H9 (cell line): ENCODE results near the gene CDH24. TPM values are rescaled to one million over a fixed set of nuclear protein-coding genes. Genes with fewer than 3 reads are reported as not detected.
A peak's percentile ranks its signal among the peaks of the same experiment; 100 is the strongest.
"Not testable (repeated sequence)": the region's sequence is repeated elsewhere in the genome, so short reads cannot be mapped to it uniquely, and the experiment has no call there.

ENCODE experiments used
- DNase-seq: peaks from one replicate; pipeline ENCODE4 v3.0.0-alpha.2; 2017
- H2AFZ ChIP-seq: one replicate; pipeline ENCODE4 v1.6.1; 2013; ENCODE audit warnings: mild to moderate bottlenecking, low read length, control low read depth, moderate library complexity
- H2AK5ac ChIP-seq: 2 replicates; pipeline ENCODE4 v1.6.1; 2013; ENCODE audit warnings: low read length, control low read depth, mixed read lengths; ENCODE audit not compliant: insufficient read length
- H2BK120ac ChIP-seq: one replicate; pipeline ENCODE4 v1.6.1; 2013; ENCODE audit warnings: low read depth, mild to moderate bottlenecking, low read length, control low read depth, inconsistent platforms; ENCODE audit not compliant: poor library complexity, severe bottlenecking
- H2BK12ac ChIP-seq: 2 replicates; pipeline ENCODE4 v1.6.1; 2013; ENCODE audit warnings: low read length, control low read depth, mixed read lengths, low read depth; ENCODE audit not compliant: insufficient read length
- H2BK15ac ChIP-seq: 2 replicates; pipeline ENCODE4 v1.6.1; 2013; ENCODE audit warnings: low read depth, low read length, control low read depth
- H2BK20ac ChIP-seq: one replicate; pipeline ENCODE4 v1.6.1; 2013; ENCODE audit warnings: low read depth, mild to moderate bottlenecking, low read length, control low read depth, inconsistent platforms; ENCODE audit not compliant: poor library complexity, severe bottlenecking
- H2BK5ac ChIP-seq: 2 replicates; pipeline ENCODE4 v1.6.1; 2013; ENCODE audit warnings: low read length, control low read depth, mixed read lengths; ENCODE audit not compliant: insufficient read length
- H3K14ac ChIP-seq: 2 replicates; pipeline ENCODE4 v1.6.1; 2013; ENCODE audit warnings: low read length, control low read depth; ENCODE audit not compliant: insufficient read depth
- H3K18ac ChIP-seq: 2 replicates; pipeline ENCODE4 v1.6.1; 2013; ENCODE audit warnings: low read depth, mild to moderate bottlenecking, mixed read lengths, low read length, control low read depth; ENCODE audit not compliant: insufficient read length
- H3K23ac ChIP-seq: 2 replicates; pipeline ENCODE4 v1.6.1; 2013; ENCODE audit warnings: low read length, control low read depth, mixed read lengths, low read depth; ENCODE audit not compliant: insufficient read length
- H3K23me2 ChIP-seq: 2 replicates; pipeline ENCODE4 v1.6.1; 2013; ENCODE audit warnings: low read depth, mild to moderate bottlenecking, mixed read lengths, low read length, control low read depth; ENCODE audit not compliant: insufficient read length, poor library complexity, severe bottlenecking
- H3K27ac ChIP-seq: 2 replicates; pipeline ENCODE4 v1.5.1; 2013; ENCODE audit warnings: low read length, control low read depth, mixed read lengths, low read depth; ENCODE audit not compliant: insufficient read length
- H3K27me3 ChIP-seq: 2 replicates; pipeline ENCODE4 v1.6.1; 2013; ENCODE audit warnings: low read length, control low read depth, inconsistent platforms; ENCODE audit not compliant: insufficient read depth
- H3K4ac ChIP-seq: 2 replicates; pipeline ENCODE4 v1.6.1; 2013; ENCODE audit warnings: low read depth, mild to moderate bottlenecking, control low read depth, inconsistent platforms, low read length, moderate library complexity
- H3K4me1 ChIP-seq: 2 replicates; pipeline ENCODE4 v1.6.1; 2013; ENCODE audit warnings: low read length, control low read depth, inconsistent platforms; ENCODE audit not compliant: insufficient read depth
- H3K4me2 ChIP-seq: 2 replicates; pipeline ENCODE4 v1.6.1; 2013; ENCODE audit warnings: low read length, control low read depth, mixed read lengths; ENCODE audit not compliant: insufficient read length, insufficient read depth
- H3K56ac ChIP-seq: 2 replicates; pipeline ENCODE4 v1.6.1; 2013; ENCODE audit warnings: low read depth, mild to moderate bottlenecking, mixed read lengths, low read length, control low read depth; ENCODE audit not compliant: insufficient read length
- H3K79me1 ChIP-seq: 2 replicates; pipeline ENCODE4 v1.6.1; 2013; ENCODE audit warnings: low read depth, mild to moderate bottlenecking, moderate library complexity, low read length, control low read depth, inconsistent platforms; ENCODE audit not compliant: insufficient read depth, poor library complexity, severe bottlenecking
- H3K79me2 ChIP-seq: 2 replicates; pipeline ENCODE4 v1.6.1; 2013; ENCODE audit warnings: low read length, control low read depth, inconsistent platforms; ENCODE audit not compliant: insufficient read depth
- H3K9ac ChIP-seq: 2 replicates; pipeline ENCODE4 v1.6.1; 2013; ENCODE audit warnings: low read length, control low read depth, mixed read lengths; ENCODE audit not compliant: insufficient read length; ENCODE audit errors: extremely low read depth
- H3K9me3 ChIP-seq: one replicate; pipeline ENCODE4 v1.6.1; 2013; ENCODE audit warnings: low read depth, low read length, inconsistent platforms; ENCODE audit not compliant: control insufficient read depth
- H3T11ph ChIP-seq: one replicate; pipeline ENCODE4 v1.6.1; 2013; ENCODE audit warnings: mild to moderate bottlenecking, low read length, control low read depth, inconsistent platforms
- H4K20me1 ChIP-seq: one replicate; pipeline ENCODE4 v1.6.1; 2013; ENCODE audit not compliant: control insufficient read depth, insufficient read length, insufficient read depth
- H4K5ac ChIP-seq: 2 replicates; pipeline ENCODE4 v1.6.1; 2013; ENCODE audit warnings: low read depth, mild to moderate bottlenecking, mixed read lengths, low read length, control low read depth; ENCODE audit not compliant: insufficient read length
- H4K8ac ChIP-seq: replicated peaks from 2 replicates; pipeline ENCODE4 v1.6.1; 2013; ENCODE audit warnings: low read length, control low read depth, mixed read lengths, low read depth; ENCODE audit not compliant: insufficient read length
- H4K91ac ChIP-seq: 2 replicates; pipeline ENCODE4 v1.6.1; 2013; ENCODE audit warnings: low read depth, mild to moderate bottlenecking, moderate library complexity, mixed read lengths, low read length, control low read depth; ENCODE audit not compliant: insufficient read length
- H3K27ac Mint-ChIP-seq, 3 experiments: 2 replicates in 2 of 3; 3 replicates in 1 of 3; pipeline ENCODE4 v1.8.0; 2020 to 2021; ENCODE audit warnings: mixed read lengths in 3 of 3, mild to moderate bottlenecking in 1 of 3, moderate library complexity in 1 of 3
- H3K27me3 Mint-ChIP-seq: 2 replicates; pipeline ENCODE4 v1.8.0; 2021; ENCODE audit warnings: low read depth, mild to moderate bottlenecking, moderate library complexity, mixed read lengths
- H3K36me3 Mint-ChIP-seq, 3 experiments: 2 replicates in 2 of 3; 3 replicates in 1 of 3; pipeline ENCODE4 v1.8.0; 2020 to 2021; ENCODE audit warnings: low read depth in 3 of 3, mixed read lengths in 3 of 3; ENCODE audit not compliant: insufficient read depth in 1 of 3
- H3K4me1 Mint-ChIP-seq, 2 experiments: 2 replicates each; pipeline ENCODE4 v1.8.0; 2020; ENCODE audit warnings: mixed read lengths in 2 of 2
- H3K4me3 Mint-ChIP-seq, 2 experiments: 2 replicates in 1 of 2; 3 replicates in 1 of 2; pipeline ENCODE4 v1.8.0; 2020 to 2021; ENCODE audit warnings: mild to moderate bottlenecking in 2 of 2, mixed read lengths in 2 of 2, moderate library complexity in 1 of 2
- H3K9me3 Mint-ChIP-seq, 2 experiments: 2 replicates in 1 of 2; 3 replicates in 1 of 2; pipeline ENCODE4 v1.8.0; 2020; ENCODE audit warnings: mild to moderate bottlenecking in 2 of 2, mixed read lengths in 2 of 2, moderate library complexity in 1 of 2
- CTCF ChIP-seq: fragments of 200-600 bp; sonication (generic); conservative IDR thresholded peaks from 3 replicates; pipeline ENCODE4 v1.8.0; 2021; ENCODE audit warnings: antibody characterized with exemption, mild to moderate bottlenecking
- WGBS: extraction: QIAGEN DNeasy Blood & Tissue Kit; methylation state at CpG from one replicate; pipeline ENCODE4 v1.1.7; 2013; ENCODE audit warnings: missing lambda C conversion rate, low lambda C conversion rate, mixed read lengths; ENCODE audit not compliant: insufficient read length; ENCODE audit errors: extremely low coverage; 5-methylcytosine and 5-hydroxymethylcytosine counted together
- total RNA-seq: library from RNA; stranded (reverse); gene quantifications from 2 replicates; pipeline ENCODE4 v1.2.1, GENCODE V29; 2021

CDH24 gene
- total RNA-seq, 1 experiment from 2014 or later: 16.7 TPM

- Histone ChIP-seq H3K23ac (no peak overlapping the region), H4K8ac (no peak overlapping the region), H3K79me2 (no peaks in the 10 kb centered on the region), H4K20me1 (no peaks in the 10 kb centered on the region), H3T11ph (no peak overlapping the region), H2BK12ac (no peak overlapping the region), H3K27ac (no peak overlapping the region), H4K91ac (no peak overlapping the region), H3K23me2 (no peaks in the 10 kb centered on the region), H3K56ac (no peak overlapping the region), H2BK20ac (no peak overlapping the region), H3K27me3 (no peaks in the 10 kb centered on the region), H3K9me3 (no peaks in the 10 kb centered on the region), H3K18ac (no peak overlapping the region), H3K4ac (no peak overlapping the region), H3K4me2 (no peak overlapping the region), H3K79me1 (no peaks in the 10 kb centered on the region), H2AFZ (no peak overlapping the region), H2AK5ac (no peak overlapping the region), H3K9ac (no peak overlapping the region), H2BK5ac (no peak overlapping the region), H4K5ac (no peak overlapping the region), H3K14ac (no peak overlapping the region), H2BK15ac (no peak overlapping the region), H2BK120ac (no peak overlapping the region), H3K4me1 (peaks cover 5% of the 10 kb centered on the region; the same call in 1 of the 2 replicates)
- H3K4me1 Mint-ChIP-seq: peaks cover 17 to 37% of the 10 kb centered on the region in 2 experiments
- H3K27me3 Mint-ChIP-seq: no peaks in the 10 kb centered on the region
- H3K9me3 Mint-ChIP-seq: peaks cover 0 to 6% of the 10 kb centered on the region in 2 experiments; a peak in 3 of 5 replicates
- DNase-seq: no peak
- no peak overlapping the region; a peak in 2 of 7 replicates for H3K27ac Mint-ChIP-seq
- TF ChIP-seq CTCF: no peak
- peak overlapping the region; percentile 88 to 90 for H3K4me3 Mint-ChIP-seq
- H3K36me3 Mint-ChIP-seq: peaks cover 0 to 9% (median 4%) of the 10 kb centered on the region in 3 experiments; a peak in 3 of 7 replicates
- WGBS: no CpG with 5 or more reads among the region's 3 CpGs
Observed at GRCh38 chr14:23005451-23006187, 51.7 kb downstream of the CDH24 start.

GRCh38 chr14:23004274-23004673 is 53.0 kb downstream of the CDH24 start:
- not testable (repeated sequence) for H2AFZ ChIP-seq, H4K5ac ChIP-seq, H3K4me1 ChIP-seq, H2BK20ac ChIP-seq, H3K27me3 ChIP-seq, H4K8ac ChIP-seq, H2BK5ac ChIP-seq, H3K79me2 ChIP-seq, H3K56ac ChIP-seq, H3K4ac ChIP-seq, H3K23ac ChIP-seq, H3K27ac ChIP-seq, H3K23me2 ChIP-seq, H3K9me3 ChIP-seq, H2BK120ac ChIP-seq, H2AK5ac ChIP-seq, H3K4me2 ChIP-seq, H2BK15ac ChIP-seq, H4K91ac ChIP-seq, H3K14ac ChIP-seq, H3T11ph ChIP-seq, H3K9me3 Mint-ChIP-seq, H3K27ac Mint-ChIP-seq, H2BK12ac ChIP-seq, H3K79me1 ChIP-seq, H3K4me3 Mint-ChIP-seq, H3K9ac ChIP-seq, H4K20me1 ChIP-seq, H3K27me3 Mint-ChIP-seq, H3K18ac ChIP-seq, H3K36me3 Mint-ChIP-seq, DNase-seq
- no CpG with 5 or more reads among the region's 4 CpGs for WGBS
- H3K4me1 Mint-ChIP-seq: peaks cover 17 to 27% of the 10 kb centered on the region in 2 experiments
